Breast epithelium (tissue), 3 donors: Measurements from ENCODE around the gene GPR3.

Experiments used
- POLR2A ChIP-seq: fragments of 450-650 bp; IDR thresholded peaks from one replicate; pipeline ENCODE4 v1.6.1; 2016; ENCODE audit warnings: antibody characterized with exemption, mild to moderate bottlenecking, moderate library complexity
- POLR2AphosphoS5 ChIP-seq, 3 donors: sonication (generic); formaldehyde crosslinking; IDR thresholded peaks; one replicate each; pipeline ENCODE4 v1.6.1; 2017; ENCODE audit warnings: antibody characterized with exemption in 3 of 3
- TF ChIP-seq, protein P1 (sequence below), 3 donors: fragments of 450-650 bp; IDR thresholded peaks; one replicate each; pipeline ENCODE4 v1.5.1; 2016 to 2017; ENCODE audit warnings: antibody characterized with exemption in 3 of 3, mild to moderate bottlenecking in 3 of 3, moderate library complexity in 3 of 3

DNA sequence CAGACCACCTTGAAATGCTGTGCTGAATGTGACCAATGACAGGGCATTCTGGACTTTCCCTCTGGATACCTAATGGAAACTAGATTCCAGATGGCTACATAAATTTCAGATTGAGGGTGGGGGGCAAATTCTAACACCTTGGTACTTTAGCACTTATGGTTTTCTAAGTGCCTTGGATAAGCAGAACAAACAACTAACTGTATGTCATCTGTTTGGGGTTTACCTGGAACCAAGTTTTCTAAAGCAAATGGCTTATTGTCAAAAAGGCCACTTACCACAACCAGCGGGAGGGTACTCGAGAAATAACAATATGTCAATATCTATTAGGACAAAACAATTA, 39.1 kb downstream of the GPR3 start:
- TF ChIP-seq, protein P1, sequence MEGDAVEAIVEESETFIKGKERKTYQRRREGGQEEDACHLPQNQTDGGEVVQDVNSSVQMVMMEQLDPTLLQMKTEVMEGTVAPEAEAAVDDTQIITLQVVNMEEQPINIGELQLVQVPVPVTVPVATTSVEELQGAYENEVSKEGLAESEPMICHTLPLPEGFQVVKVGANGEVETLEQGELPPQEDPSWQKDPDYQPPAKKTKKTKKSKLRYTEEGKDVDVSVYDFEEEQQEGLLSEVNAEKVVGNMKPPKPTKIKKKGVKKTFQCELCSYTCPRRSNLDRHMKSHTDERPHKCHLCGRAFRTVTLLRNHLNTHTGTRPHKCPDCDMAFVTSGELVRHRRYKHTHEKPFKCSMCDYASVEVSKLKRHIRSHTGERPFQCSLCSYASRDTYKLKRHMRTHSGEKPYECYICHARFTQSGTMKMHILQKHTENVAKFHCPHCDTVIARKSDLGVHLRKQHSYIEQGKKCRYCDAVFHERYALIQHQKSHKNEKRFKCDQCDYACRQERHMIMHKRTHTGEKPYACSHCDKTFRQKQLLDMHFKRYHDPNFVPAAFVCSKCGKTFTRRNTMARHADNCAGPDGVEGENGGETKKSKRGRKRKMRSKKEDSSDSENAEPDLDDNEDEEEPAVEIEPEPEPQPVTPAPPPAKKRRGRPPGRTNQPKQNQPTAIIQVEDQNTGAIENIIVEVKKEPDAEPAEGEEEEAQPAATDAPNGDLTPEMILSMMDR (IDR thresholded peaks at IDR 0.05): no peak
- TF ChIP-seq POLR2A (no peak), POLR2AphosphoS5 (IDR thresholded peaks at IDR 0.05) (no peak)
